HG03469 (cell line): ENCODE results near the gene S100A10.
A peak's percentile ranks its signal among the peaks of the same experiment; 100 is the strongest.

Source experiments
- ATAC-seq: cut with Tn5 transposase; IDR thresholded peaks from one replicate; pipeline ENCODE4 v1.9.1; 2021; ENCODE audit warnings: mild to moderate bottlenecking, moderate library complexity, moderate number of reproducible peaks; ENCODE audit not compliant: unreplicated experiment

Gene S100A10

GRCh38 chr1:151989211-151989862 is 4.3 kb downstream of the S100A10 start:
- no peak for ATAC-seq

GRCh38 chr1:151988405-151988923 is 5.2 kb downstream of the S100A10 start:
- no peak for ATAC-seq

- ATAC-seq: no peak
Measured at GRCh38 chr1:151986501-151987190, 7.0 kb downstream of the S100A10 start.

- ATAC-seq: no peak
Measured at GRCh38 chr1:151985768-151986167, 7.9 kb downstream of the S100A10 start.

GRCh38 chr1:151985270-151985669 is 8.4 kb downstream of the S100A10 start:
- no peak for ATAC-seq

GRCh38 chr1:151984313-151984956 is 9.2 kb downstream of the S100A10 start:
- peak; percentile 58 for ATAC-seq

- no peak for ATAC-seq
Measured at GRCh38 chr1:151982300-151983005, 11.2 kb downstream of the S100A10 start.

- no peak for ATAC-seq
Measured at GRCh38 chr1:151981178-151981525, 12.5 kb downstream of the S100A10 start.

- ATAC-seq: no peak
Measured at GRCh38 chr1:151980287-151981177, 13.1 kb downstream of the S100A10 start.

- no peak for ATAC-seq
Measured at GRCh38 chr1:151978922-151979321, 14.7 kb downstream of the S100A10 start.

GRCh38 chr1:151977662-151978230 is 15.9 kb downstream of the S100A10 start:
- no peak for ATAC-seq

- no peak for ATAC-seq
Measured at GRCh38 chr1:151976858-151977257, 16.8 kb downstream of the S100A10 start.

- no peak for ATAC-seq
Measured at GRCh38 chr1:151976015-151976343, 17.7 kb downstream of the S100A10 start.

- ATAC-seq: no peak
Measured at GRCh38 chr1:151975311-151976014, 18.2 kb downstream of the S100A10 start.

- no peak for ATAC-seq
Measured at GRCh38 chr1:151972542-151973248, 21.0 kb downstream of the S100A10 start.

- ATAC-seq: no peak
Measured at GRCh38 chr1:151970626-151971025, 23.0 kb downstream of the S100A10 start.

GRCh38 chr1:151970128-151970527 is 23.5 kb downstream of the S100A10 start:
- no peak for ATAC-seq

GRCh38 chr1:151968791-151969399 is 24.8 kb downstream of the S100A10 start:
- no peak for ATAC-seq
